HL-60/S4 (cell line): ENCODE data around the gene TGFBR1.

Experiments used
- in situ Hi-C: fragments of 300-500 bp; cut with MboI; formaldehyde crosslinking; loops from 2 replicates; pipeline ENCODE4 v1.14.3; 2022; ENCODE audit warnings: low sequenced_read_pairs

The TGFBR1 gene

DNA sequence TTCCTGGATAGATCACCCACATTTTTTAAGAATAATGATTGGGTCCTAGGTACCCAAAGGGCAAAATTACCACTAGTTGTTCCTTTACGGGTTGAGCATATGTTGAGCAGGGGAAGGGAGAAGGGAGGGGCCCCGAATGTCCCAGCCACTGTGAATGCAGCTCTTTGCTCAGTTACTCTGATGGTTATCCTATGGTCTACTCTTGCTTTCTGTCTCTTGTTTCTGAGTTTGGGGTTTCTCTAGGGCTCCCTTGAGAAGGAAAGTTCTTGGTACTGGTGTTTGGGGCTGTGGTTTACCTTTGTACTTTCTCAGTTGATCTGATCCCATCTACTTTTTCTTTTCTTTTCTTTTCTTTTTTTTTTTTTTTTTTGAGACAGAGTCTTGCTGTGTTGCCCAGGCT lies 61.2 kb downstream of the TGFBR1 start:
- in situ Hi-C loops, result no loop called here

DNA sequence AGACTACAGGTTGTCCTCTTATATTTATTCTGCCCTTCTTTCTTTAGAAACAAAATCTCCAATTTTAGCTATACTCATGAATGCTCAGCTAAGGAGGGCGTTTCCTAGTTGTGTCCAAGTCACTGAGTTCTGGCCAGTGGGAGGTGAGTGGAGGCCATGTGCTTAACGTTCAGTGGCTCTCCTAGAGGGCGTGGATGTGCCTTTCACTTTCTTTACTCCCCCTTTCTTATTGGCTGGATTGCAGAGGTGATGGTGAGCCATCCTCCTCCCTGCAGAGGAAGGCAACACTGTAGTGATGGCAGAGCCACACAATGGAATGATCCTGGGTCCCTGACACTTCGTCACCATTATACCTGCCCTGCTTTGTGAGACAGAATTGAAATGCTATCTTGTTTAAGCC lies 62.2 kb downstream of the TGFBR1 start:
- in situ Hi-C loops, result no loop called here

DNA sequence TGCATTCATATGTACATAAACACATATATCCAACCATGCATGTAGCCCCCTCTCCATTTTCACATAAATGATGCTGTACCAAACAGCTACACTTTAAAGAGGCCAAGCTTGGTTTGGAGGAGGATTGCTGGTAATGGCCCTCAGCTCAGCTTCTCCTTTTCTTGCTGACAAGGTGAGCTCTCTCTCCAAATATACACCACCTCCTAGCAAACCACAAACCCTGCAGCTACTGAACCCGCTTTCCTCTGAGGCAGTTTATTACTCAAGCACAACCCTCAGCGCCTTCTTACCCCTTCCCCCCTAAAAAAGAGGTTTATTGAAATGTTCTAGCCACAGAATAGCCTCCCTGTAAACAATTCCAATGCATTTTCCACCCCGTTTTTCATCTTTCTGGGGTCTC lies 62.8 kb downstream of the TGFBR1 start:
- in situ Hi-C loops, result no loop called here

DNA sequence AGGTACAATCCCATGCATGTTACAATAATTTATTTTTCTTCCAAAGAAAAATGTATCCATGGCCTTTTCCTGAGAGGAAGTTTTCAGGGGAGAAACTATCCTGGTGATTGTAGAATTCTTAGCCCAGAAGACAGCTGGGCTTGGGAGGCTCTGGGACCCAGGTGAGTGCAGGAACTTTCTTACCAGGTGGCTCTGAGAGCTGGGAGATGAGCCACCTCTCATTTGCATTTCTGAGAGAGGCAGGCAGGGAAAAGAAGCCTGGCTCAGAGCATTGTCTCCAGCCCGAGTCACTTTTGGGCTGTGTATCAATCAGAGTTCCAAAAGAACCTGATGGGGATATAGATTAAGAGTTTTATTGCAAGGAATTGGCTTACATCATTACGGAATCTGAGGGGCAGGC lies 64.2 kb downstream of the TGFBR1 start:
- in situ Hi-C loops, result no loop called here

DNA sequence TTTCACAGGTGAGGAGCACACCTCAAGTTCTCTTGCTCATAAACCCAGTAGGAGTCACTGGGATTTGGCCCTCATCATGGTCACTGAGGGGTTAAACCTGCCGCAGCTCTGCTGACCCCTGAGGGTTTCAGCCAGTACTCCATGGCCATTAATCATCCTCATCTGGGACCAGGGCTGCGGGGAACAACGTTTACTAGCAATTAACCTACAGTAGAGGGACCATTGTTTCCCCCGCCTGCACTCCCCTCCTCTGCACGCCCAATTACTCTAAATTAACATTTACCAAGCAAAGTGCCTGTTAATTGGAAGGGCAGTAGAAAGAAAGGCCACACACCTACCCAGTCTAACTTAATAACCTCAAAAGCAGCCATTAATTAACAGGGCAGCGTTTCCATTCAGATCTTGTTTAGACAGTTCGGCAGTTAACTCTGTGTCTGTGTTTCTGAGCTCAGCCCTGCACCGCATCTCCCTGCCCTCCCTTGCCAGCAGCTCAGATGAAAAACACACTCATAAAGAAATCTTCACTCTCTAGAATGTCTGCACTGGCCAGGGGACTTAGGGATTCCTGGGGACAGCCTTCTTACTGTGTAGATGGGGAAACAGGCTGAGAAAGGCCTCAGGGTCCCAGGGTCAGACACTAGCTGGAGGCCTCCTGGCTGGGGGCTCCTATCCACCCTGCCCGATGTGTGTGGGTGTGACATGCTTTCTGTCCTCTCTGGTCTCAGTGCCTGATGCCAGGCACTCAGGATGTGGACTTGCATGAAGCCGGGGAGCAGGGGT lies 65.3 kb downstream of the TGFBR1 start:
- in situ Hi-C loops, result no loop called here

DNA sequence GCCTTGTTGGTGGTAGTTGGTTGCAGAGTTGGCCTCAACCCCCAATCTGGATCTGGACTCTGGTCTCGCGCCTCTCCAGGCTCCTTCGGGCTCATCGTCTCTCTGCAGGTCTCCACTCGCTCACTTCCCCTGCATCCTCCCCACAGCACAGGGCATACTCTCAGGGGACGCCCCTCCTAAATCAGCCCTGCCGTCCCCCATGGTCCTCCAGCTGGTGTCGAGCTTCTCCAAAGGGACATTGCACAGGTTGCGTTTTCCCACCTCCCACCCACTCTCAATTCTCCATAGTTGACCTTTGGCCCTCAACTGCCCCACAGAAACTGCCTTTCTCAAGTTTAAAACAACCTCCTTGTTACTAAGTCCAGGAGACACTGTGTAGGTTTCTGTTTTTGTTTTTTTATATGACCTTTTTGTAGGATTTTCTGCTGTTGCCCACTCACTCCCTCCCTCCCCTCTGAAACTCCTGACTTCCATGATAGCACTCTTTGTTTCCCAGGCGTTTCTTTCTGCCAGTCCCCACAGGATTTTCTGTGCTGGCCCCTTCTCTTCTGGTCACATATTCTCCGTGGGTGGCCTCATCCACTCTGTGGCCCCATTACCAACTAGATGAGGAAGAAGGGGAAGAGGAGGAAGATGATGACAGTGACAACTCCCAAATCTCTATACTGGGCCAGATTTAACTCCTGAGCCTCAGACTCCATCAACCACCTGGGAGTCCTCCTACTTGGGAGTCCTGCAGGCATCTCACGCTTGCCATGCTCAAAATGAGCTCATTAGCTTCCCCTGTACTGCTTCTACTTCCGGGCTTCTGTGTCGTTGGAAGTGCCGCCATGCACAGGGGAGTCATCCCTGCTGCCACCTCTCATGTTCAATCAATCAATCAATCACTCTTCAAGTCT lies 66.6 kb downstream of the TGFBR1 start:
- in situ Hi-C loops, result no loop called here

DNA sequence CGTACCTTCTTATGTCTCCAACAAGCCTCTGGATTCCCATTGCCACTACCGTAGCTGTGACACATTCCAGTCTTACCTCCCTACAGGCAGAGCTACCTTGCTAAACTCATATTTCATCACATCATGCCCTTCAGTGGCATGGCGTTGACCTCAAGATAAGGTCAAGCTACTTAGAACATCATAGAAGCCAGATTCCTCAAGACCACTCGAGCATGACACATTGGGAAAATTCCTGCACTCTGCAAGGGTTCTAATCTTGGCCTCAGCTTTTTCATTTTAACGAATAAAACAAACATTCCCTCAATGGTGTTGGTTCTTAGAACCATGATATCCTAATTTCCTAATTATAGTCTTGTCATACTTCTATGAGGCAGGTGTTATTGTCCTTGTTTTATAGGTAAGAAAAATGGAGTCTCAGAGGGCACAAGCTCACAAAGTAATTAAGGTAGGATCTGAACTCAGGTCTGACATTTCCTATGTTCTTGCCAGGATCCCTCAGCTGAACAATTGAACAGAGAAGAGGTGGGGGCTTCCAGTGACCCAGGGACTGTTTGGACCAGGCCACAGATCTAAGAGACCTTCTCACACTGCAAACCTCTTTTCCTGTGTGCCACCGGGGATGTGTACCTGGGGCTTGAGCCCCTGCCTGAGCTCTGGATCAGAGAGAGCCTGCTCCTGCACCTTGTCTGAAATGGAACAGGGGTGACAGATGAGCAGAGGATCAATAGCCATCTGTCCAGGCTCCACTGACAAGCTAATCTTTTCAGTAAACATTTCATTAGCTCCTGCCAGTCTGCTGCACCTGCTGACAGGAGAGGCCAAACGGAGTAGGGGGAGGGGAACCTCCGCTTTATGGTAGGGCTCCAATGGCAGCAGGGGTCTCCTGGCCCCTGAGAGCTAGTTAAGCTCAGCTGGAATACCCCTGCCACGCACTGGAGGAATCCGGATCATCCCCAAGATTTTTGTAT lies 67.5 kb downstream of the TGFBR1 start:
- in situ Hi-C loops, result no loop called here

DNA sequence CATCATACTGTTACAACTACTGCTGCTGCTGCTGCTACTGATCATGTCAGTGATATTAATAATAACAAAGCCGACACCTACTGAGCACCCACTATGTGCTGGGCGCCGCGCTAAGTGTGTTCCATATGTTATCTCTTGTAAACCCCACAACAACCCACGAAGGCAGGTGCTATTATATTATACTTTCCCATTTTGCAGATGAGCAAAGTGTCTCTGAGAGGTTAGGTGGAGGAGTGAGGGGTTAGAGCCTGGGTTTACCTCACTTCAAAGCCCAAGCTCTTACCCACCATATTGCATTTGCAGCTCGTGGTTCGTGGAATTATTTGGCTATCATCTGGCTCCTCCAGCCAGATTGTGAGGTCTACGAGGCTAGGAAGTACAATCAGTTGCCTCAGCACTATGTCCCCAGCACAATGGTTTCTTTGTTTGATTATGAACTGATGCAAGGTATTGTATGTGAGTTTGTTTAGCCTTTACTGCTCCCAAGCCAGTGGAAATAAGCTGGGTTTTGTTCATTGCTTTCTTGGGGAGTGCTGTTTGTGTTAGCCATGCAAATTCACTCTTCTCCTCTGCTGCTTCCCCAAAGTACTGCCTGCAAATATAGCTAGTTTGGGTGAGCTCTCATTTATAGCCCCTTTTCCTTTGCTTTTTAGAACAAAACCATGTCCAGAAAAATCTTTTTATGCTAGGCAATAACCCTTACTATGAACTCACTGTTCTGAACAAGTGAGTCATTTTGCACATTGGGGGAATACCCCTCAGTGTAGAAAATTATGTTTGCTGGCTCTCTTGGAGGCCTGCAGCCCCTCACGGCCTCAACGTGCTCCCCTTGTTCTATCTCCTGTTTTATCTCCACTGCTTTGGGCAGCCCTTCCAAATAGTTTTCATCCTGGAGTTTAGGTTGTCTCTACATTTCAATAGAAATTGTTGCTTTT lies 68.9 kb downstream of the TGFBR1 start:
- in situ Hi-C loops, result no loop called here

DNA sequence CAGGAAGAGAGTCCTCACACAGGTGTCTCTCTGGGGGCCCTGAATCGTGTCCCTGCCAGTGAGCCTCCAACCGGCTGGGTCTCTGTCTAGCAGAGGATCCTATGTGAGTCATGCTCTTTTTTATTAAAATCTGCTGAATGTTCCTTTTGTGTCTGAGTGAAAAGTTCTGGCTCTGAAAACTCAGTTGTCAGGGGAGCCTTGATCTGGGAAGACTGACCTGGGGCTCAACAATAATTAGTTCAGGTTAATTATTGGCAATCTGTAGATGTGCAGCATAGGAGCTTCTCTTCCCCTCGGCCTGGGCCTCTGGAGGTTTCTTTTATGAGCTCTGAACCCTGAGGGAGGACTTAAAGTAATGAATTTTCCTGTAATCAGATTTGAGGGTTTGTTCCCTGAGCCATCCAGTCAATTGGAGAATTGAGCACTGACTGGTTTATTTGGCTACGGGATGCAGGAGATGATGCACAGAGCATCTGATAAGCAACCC lies 71.7 kb downstream of the TGFBR1 start:
- in situ Hi-C loops, result loop anchor here (25.0 kb wide), 2 partner anchors 836 to 1411 kb away; partner anchors contain the start of gene CAVIN4

DNA sequence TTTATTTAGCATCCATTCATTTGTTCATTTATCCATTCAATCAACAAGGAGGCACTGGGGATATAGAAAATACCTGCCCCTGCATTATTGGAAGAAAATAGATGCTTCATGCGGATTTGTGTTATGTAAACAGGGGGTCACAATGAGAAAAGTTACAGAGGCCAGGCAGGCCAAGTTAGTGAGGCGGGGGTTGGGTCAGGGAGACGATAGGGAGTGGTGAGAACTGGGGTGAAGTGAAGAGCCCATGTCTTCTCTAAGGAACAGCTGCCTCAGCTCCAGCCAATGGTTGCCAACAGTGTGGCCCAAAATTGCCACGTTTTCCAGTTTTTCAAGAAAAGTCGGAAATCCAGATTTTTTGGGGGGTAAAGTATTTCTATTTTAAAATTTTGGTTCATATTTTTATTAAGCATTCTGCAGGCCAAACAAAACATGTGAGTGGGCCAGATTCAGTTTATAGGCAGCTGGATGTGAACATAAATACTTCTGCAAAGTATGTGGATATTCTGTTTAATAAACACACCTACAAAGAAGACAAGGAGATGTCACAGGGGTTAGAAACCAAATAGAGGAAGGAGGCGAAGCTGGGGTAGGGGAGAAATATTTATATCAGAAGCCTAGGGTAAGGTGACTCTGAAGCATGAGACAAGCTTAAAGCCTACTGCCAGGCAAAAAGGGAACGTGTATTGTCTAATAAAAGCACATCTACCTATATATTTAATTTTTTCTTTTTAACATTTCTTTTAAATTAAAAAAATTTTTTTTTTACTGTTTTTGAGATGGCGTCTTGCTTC lies 72.9 kb downstream of the TGFBR1 start:
- in situ Hi-C loops, result loop anchor here (25.0 kb wide), 2 partner anchors 835 to 1410 kb away; partner anchors contain the start of gene CAVIN4

DNA sequence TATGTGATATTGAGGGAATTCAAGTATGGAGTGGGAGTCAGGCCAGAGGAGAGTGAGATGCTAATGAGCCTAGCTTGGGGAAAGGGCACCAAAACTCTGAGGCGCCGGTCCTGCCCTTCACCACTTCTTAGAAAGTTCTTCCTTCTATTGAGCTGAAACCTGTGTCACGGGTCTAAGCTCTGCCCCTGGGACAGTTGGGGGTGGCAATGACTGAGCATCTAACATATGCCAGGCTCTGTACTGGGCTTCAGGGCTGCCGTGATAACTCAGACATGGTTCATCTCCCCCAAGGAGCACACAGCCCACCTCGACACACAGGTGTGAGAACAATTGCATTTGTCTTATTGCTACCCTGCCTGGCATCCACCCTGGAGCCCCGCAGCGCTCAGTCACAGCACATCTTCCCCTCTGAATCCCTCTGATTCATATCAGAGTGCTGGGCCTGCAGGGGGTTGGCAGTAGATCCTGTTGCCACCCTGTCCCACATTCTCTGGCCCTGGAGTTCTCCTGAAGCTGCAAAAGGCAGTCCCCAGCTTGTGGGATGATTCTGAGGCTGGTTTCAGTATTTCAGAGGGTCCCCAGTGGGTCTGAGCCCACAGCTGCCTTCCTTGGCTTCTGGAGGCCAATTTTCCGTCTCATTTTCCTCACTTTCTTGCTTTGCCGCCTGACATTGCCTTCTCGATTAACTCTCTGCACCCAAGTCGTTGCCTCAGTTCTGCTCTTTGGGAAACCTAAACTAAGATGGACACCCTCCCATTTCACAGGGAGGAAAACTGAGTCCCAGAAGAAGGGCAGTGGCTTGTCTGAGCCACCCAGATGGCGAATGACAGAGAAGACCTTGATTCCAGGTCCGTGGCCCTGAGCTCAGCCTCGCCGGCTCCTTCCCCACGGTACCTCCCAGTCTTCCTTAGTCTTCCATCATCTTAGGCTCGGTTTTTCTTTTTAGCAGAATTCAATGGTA lies 74.3 kb downstream of the TGFBR1 start:
- in situ Hi-C loops, result loop anchor here (25.0 kb wide), 2 partner anchors 833 to 1408 kb away; partner anchors contain the start of gene CAVIN4

DNA sequence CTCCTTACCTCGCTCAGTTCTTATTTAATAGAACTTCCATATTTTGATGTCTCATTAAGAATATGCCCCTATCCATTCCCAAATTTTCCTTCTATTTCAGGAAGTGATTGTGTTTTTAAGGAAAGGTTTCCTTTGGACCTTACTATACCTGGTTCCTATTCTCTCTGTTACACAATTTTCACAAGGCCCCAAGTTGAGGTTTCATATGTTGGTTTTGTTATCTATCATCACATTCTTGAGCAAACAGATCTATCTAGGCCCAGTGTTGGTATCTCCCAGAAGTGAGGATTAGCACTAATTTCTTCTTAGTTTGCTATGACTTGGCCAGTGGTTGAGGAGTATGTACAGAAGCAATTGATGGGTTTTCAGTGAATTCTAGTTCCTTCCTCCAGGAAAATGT lies 75.3 kb downstream of the TGFBR1 start:
- in situ Hi-C loops, result loop anchor here (25.0 kb wide), 2 partner anchors 832 to 1407 kb away; partner anchors contain the start of gene CAVIN4

DNA sequence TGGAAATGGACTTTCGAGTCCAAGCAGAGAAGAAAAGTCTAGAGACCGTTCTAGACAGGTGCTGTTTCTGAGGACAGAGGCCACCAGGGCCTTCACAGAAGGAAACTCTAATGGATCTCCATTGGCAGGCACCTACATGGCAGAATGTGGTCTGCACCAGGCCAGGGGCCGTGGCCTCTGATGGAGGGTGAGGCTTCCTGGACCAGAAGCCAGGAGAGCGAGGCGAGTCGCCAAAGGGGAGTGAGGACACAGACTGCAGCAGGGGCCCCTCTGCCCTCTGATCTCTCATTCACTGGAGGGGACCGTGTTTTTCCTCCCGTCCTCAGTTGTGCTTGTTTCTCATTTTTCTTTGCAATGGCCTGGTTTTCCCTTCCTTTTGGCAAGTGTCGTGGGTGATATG lies 75.7 kb downstream of the TGFBR1 start:
- in situ Hi-C loops, result loop anchor here (25.0 kb wide), 2 partner anchors 832 to 1407 kb away; partner anchors contain the start of gene CAVIN4

DNA sequence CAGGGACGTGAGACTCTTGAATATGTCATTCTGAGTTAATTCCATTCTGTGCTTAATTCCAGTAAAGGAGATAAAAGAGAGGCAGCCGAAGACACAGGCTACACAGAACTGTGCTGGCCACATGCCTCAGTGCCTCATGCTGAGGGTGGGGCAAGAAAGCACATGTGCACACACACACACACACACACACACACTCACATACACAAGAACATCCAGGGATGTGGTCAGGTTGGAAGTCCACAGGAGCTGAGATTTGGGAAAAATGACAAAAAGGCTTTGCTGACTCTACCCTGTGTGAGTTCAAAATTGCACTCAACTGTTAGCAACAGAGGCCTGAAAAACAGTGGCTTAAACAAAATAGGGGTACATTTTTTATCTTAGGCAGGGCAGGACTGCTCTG lies 76.3 kb downstream of the TGFBR1 start:
- in situ Hi-C loops, result loop anchor here (25.0 kb wide), 2 partner anchors 831 to 1406 kb away; partner anchors contain the start of gene CAVIN4

DNA sequence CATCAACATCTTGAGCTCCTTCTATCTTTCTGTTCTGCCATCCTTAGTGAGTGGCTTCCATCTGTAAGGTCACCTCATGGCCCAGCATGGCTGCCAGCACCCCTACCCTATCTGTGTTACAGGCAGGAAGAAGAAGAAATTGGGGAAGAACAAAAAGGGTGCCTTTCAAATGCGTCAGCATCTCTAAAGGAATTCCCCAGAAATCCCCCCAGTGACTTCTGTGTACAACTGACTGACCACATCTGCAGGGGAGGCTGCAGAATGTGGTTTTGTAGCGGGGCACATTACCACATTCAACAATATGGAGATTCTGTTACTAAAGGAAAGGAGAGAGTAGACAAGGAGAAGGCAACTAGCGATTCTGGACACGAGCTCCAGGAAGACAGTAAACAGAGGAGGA lies 76.7 kb downstream of the TGFBR1 start:
- in situ Hi-C loops, result loop anchor here (25.0 kb wide), 2 partner anchors 831 to 1406 kb away; partner anchors contain the start of gene CAVIN4

DNA sequence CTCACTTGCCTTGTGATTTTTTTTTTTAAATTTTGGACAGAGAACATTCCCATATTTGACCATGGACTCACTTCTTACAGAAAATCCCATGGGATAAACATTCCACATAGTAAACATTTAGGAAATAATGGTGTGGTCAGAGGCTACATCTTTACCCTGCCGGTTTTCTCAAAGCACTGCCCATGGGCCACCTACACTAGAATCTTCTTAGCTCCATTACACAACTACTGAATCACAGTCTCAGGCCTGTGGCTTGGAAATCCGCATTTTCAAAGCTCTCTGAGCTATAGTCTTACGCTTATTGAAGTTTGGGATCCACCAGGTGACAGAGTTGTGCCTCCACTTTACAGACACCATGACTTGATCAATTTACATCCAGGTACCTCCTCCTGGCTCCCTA lies 77.4 kb downstream of the TGFBR1 start:
- in situ Hi-C loops, result loop anchor here (25.0 kb wide), 2 partner anchors 830 to 1405 kb away; partner anchors contain the start of gene CAVIN4

DNA sequence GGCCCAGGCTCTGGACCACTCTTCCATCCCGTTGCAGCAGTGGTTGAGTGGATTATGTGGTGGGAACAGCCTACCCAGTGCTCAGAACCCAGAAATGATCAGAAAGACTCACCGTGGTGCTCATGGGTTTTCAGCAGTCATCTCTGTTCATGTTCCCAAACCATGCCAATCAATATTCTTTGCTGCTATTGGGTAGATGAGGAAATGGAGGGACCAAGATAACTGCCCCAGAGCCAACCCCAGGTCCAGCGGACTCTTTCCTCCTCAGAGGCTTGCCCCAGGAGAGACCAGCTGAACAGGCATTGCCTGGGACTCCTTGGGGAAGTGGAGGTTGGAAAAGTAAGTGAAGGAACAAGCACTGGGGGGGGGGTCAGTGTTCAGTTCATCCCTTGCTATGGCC lies 78.7 kb downstream of the TGFBR1 start:
- in situ Hi-C loops, result loop anchor here (25.0 kb wide), 2 partner anchors 829 to 1404 kb away; partner anchors contain the start of gene CAVIN4
